AML-193 (cell line): Measurements from ENCODE around the gene HIPK2.

ENCODE experiments used
- DNase-seq, 2 experiments: peaks; one replicate each; lab custom pipeline; 2025; lab: John Stamatoyannopoulos, UW

HIPK2 gene

DNA sequence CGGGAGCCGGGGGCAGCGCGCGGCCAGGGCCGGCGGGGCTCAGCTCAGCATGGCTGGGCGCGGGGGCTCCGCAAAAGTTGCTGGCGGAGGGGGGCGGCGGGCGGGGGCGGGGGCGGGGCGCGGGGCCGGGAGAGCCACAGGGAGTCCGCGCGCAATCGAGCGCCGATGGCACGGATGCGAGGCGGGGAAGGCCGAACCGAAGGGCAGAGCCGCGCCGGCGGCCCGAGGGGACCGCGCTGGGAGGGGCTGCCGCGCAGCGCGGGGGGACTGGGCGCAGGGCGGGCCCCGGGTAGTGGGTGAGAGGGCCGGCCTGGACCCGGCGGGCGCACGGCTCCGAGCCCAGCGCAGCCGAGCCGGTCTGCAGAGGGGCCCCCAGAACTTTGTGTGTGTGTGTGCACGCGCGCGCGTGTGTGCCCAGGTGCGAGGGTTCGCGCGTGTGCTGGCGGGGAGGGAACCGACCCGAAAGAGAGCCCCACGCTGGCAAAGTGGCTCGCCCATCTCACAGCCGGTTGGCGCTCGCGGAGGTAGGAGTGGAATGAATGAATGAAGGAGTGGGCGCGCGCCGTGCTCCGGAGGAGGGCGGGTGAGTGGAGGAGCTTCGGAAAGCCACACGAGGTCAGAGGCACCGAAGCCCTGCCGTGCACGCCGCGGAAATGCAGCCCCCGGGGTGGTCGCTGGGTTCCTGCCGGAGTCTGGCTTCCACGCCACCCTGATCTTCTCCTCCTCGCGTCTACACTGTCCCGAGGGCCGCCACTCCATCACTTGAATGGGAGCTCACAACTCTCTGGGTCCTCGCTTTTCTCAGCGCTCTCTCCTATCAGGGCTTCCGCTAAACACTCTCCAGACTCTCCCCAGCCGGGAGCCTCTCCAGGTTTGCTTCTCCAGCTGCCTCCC, at the start of gene HIPK2:
TSS of gene HIPK2 (minus strand) at position 51 of the 894 bp plus-strand sequence. CDS start 375 bp downstream, outside the sequence.
- DNase-seq: peak; percentile 37 to 43

DNA sequence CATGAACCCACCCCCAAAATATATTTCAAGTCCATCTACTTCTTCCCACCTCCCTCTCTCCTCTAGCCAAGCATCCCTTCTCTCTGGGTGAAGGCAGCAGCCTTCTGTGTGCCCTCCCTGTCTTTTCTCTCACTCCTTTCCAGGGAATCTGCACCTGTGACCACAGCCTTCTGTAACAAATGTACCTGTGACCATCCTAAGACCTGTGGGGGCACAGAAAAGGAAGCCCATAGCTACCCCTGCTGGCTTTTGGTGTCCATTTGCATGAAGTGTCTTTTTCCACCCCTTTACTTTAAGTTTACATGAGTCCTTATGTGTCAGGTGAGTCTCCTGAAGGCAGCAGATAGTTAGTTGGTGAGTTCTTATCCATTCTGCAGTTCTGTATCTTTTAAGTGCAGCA, 49.2 kb upstream of the HIPK2 start:
- no peak for DNase-seq

DNA sequence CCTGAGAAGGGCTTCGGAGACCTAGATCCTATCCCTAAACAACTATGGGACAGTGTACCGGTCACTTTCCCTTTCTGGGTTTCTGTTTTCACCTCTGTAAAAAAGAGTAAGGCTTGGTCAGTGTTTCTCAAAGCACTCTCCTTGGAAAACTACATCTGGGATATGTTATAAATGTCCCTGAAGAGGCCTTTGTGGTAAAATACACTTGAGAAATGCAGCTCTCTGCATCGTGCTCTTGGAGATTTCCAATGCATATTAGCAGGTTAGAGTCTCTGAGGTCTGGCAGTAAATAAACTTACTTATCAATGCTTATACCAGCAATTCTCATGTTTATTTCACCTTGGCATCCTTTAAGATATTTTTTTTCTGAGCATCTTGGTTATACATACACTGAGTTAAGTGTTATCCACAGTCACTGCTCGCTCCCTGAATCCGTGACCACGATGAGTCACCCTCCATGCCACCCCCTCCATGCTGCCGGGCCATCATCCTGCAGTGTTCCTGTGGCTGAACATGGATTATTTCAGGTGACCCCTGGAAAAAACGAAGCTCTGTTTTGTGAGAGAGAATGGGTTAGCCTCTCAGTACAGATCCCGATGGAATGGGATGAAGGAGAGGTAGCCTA, 48.0 kb upstream of the HIPK2 start:
- DNase-seq: no peak

DNA sequence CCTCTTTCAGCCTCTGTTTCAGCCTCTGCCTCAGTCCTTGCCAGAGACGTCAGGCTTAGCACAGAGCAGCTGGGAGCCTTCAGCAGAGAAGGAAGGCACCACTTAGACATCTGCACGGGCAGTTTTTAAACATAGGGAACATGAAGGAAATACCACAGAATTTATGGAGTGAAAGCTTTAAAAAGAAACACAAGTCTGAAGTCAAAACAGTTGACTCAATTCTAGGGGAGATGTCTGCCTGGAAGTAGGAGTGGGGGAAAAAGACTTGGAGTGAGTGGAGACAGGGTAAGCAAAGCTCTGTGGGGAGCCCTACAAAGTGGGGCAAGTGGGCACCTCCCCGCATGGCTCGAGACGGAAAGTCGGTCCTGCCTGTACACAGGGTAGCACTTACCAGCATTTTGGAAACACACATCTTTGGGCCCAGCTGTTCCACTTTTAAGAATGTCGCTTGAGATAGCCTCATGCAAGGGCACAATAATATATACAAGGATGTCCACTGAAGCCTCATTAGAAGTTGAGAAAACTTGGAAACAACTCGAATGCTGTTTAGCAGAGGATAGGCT, 46.2 kb upstream of the HIPK2 start:
- DNase-seq: no peak

DNA sequence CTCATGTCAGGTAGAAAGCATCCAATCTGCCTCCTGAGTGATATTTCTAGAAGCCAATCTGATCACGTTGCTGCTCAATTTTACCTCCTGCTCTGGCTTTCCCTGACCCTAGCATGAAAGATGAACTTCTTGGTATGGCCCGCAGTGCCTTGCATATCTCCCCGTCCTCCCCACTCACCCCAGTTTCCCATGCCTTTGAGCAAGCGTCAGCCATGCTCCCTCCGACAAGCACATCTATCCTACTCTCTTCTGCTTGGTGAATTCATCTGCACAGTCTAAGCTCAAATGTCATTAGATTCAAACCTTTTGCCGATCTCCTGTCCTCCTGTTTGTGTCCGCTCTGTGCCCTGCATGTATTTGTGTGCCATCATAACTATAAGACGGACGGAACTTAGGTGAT, 45.1 kb upstream of the HIPK2 start:
- no peak for DNase-seq

DNA sequence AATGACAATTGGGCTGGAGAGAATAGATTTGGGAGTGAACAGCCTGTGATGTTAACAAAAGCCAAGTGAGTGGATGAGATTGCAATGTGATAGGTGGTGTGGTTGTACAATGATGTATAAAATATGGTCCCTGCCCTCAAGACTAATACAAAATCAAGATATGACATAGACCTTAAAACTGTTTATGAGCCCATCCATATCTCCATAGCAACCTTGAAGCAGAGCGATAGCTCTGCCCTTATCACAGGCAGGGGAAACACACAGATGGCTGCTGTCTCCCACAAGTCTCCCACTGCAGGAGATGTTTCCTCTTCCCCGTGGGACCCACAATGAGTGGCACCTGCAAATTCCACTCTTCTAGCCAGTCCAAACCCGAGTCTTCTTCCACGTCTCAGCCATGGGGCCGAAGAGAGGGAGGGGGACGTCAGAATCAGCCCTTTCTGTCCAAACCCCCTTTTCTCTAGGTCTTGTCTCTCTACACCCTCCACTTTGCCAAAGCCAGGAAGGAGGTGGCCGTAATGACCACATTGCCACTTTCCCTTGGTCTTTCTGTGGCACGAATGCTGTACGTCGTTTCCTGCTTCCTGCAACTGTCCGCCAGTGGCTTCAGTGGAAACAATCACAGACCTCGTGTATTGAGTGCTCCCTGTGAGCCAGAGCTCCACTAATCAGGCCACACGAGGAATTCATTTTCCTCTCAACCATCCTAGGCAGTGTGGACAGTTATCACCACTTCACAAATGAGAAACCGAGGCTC, 43.7 kb upstream of the HIPK2 start:
- no peak for DNase-seq

DNA sequence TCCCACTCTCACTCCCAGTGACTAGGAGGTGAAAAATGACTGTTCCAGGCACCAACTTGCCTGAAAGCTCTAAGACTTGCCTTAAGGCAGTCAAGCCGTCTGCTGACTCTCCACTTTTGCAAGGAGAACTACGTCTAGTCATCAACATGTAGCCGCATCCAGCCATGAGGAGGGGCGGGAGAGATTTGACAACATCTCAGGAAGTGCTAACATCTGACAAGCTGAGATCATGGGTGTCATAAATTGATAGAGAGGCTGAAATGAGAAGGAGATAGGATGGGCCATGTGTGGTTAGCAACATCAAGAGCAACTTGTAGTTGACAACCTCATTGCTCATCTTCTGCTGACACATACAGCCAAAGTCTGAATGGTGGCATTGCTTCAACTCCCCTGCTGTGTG, 42.3 kb upstream of the HIPK2 start:
- no peak for DNase-seq

DNA sequence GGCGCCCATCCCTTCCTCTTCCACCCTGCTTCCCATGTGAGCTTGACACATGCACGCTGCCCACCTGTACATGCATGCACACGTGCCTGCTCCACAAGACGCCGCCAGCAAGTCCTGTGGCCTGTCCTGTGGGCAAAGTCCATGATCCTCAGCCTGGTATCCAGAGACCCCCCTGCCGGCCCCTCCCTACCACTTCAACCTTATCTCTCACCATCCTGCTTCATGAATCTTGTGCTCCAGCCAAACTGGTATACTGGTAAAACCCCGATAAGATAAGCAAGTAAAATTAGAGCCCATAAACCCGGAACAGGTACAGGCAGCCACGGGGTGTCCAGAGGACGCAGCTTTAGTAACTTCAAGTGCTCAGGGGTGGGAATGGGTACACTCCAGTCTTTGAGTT, 39.5 kb upstream of the HIPK2 start:
- no peak for DNase-seq

DNA sequence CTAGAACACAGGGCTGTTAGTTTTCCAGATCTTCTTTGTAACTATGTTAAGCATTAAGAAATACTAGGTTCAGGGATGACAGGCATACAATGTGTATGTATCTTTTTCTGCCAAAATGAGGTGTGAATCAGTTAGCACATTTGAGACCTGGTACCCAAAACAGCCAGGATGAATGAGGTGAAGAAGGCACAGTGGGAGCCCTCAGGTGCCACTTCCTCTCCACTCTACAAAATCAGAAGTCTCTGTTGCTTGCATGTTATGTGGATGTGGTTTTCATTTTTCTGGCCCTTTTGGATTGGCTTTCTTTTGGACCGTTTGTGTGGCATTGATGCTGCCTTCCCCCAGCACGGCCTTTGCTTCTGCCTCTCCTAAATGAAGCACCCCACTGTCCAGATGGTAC, 35.9 kb upstream of the HIPK2 start:
- no peak for DNase-seq

DNA sequence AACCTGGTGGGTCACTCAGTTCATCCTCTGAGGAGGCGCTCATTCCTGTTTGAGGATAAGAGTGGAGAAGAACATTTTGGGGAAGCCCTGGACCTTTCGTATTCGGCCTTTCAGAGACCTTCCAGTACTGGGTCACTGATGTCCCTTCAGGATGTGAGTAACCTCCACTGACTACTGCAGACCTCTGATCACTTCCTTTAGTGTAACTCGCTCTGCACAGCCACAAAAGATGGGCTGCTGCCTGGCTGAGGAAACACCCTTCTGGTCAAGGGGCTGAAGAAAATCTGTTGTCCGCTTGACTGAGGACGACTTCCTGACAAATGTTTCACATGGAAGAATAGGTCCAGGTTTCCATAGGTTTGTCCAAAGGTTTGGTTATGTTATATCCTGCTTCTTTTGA, 35.4 kb upstream of the HIPK2 start:
- DNase-seq: no peak

DNA sequence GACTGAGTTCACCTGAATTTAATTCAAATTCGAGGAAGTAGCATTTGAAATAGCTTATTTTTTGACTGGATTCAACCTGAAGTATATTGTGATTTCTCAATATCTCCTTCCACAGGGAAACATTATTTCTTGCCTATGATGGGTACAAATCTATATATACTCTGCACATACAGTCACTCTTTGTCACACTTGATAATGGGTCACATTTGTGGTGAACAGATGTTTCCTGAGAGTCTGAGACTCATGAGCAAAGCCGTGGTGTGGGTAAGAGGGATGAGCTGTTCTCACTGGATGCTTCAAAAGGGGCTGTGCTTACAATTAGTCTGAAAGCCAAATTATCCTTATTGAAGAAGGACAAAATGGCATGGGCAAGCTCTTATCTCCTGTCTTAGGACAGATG, 33.3 kb upstream of the HIPK2 start:
- DNase-seq: no peak

DNA sequence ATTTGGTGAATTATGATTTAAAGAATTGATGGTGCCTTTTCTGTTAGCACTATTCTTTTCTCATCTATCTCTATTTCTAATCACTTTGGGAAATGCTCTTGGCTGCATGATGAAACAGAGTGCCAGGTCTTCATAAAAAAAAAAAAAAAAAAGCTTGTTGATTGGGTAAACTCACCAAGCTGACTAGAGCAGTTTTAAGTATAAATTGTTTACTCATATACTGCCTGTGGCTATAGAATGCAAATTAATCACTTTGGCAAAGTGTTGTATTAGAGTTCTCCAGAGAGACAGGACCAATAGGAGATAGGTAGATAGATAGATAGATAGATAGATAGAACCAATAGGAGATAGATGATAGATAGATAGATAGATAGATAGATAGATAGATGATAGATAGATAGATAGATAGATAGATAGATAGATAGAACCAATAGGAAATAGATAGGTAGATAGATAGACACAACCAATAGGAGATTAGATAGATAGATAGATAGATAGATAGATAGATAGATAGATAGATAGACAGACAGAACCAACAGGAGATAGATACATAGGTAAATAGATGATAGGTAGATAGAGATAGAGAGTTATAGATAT, 31.1 kb upstream of the HIPK2 start:
- DNase-seq: no peak

DNA sequence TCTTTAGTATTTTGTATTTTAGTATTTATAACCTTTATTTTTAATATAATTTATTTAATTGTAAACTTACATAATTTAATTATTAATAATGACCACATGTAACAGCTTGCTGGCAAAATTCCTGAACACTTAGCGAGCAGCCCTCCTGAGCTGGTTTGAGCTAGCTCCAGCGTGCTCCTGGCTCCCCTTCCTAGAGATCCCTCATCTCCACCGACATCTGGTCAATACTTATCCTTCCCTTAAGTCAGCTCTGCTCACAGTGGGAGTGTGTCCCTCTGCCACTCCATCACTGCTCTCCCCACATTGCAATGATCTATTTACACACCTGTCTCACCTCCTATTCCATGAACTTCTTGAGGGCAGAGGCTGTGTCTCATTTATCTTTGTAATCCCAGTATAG, 30.6 kb upstream of the HIPK2 start:
- no peak for DNase-seq

DNA sequence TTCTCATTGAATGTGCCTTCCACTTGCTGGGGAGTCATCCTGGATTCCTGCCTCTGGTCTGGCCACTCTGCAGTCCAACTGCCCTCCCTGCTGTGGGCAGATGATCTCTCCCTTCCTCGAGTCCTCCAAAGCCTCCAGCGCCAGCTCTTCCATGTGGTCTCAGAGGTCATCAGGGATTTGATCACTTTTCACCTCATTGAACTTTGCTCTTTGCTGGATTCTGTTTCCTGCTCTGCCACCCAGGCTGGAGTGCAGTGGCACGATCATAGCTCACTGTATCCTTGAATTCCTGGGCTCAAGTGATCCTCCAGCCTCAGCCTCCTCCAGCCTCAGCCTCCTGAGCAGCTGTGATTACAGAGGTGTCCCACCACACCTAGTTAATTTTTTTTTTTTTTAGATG, 29.2 kb upstream of the HIPK2 start:
- DNase-seq: no peak

DNA sequence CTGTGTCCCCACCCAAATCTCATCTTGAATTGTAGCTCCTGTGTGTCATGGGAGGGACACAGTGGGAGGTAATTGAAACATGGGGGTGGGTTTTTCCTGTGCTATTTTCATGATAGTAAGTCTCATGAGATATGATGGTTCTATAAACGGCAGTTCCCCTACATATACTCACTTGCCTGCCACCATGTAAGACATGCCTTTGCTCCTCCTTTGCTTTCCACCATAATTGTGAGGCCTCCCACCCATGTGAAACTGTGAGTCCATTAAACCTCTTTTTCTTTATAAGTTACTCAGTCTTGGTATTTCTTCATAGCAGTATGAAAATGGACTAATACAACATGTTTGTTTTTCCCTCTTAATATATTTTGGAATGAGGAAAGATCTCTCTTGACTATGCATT, 26.8 kb upstream of the HIPK2 start:
- no peak for DNase-seq

DNA sequence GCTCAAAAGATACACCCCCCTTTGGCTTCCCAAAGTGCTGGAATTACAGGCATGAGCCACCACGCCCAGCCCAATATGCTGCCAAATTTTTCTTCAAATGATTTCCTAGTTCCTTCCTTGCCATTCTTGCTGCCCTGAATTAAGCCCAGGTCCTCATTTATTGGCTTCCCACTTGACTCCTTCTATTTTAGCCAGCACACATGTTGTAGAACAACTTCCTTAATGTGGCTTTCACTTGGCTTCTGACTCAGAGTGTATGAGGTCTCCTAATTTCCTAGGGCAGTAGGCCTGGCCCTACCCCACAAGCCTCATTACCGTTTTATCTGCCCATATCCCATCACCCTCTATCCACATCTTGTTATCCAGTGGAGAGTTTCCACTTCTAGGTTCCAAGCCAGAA, 21.8 kb upstream of the HIPK2 start:
- DNase-seq: peak; percentile 57 to 71

DNA sequence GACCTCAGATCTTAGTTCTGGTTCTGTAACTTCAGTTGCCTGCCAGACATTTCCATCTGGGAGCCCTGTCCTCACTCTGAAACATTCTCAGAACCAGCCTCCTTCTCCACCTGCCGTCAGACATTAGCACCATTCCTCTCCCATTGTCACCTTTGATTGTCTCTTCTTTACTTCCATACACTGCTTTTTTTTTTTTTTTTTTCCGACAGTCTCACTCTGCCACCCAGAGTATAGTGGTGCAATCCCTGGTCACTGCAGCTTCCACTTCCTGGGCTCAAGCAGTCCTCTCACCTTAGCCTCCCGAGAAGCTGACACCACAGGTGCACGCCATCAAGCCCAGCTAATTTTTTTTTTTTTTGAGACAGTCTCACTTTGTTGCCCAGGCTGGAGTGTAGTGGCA, 21.1 kb upstream of the HIPK2 start:
- DNase-seq: no peak

DNA sequence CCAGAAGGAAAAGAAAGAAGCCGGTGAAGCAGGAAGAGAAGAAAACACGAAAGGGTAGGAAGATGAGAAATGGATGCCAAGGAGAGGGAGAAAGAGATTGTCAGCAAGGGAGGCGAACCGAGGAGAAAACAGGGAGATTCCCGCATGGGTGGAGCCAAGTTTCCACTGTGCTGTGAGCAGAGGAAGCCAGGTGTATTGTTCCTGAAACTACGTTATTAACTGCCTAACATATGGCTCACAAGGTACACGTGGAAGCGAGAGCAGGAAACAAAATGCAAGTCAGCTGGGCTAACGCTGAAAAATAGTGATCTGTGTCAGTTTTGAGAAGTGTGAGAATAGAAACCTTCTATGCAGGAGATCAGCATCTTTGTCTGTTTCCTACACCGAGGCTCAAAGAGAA, 20.4 kb upstream of the HIPK2 start:
- DNase-seq: no peak

DNA sequence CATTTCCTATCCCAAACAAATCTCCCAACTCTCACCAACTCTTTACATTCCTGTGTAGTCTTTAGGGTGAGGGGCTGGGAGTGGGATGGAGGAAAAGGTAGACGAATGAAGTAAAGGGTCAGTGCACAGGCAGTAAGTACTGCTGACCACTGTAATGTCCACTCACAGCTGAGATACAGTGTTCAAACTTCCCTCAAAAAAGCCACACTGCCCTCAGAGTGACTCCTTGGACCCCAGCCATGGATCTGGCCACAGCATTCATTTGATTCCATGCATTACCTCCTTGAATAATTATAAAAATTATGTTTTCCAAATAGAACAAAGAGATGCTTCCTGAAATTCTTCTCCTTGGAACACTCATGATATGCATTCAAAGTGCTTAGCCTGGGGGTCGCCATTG, 19.8 kb upstream of the HIPK2 start:
- no peak for DNase-seq

DNA sequence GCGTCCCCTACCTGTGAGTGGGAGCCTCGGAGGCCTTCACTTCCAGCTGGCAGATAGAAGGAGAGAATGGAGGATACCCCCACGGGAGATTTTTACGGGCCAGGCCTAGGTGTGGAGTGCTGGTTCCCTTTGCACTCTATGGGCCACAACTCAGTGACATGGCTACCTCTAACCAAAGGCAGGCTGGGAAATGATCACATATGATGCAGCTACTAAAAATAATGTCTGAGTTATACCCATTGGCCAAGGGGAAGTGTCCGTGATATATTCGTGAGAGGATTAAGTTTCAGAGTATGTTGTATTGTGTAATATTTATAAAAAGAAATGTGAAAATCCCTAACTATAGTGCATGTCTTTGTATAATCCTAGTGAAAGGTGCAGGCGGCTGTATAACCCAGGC, 13.5 kb upstream of the HIPK2 start:
- DNase-seq: no peak

DNA sequence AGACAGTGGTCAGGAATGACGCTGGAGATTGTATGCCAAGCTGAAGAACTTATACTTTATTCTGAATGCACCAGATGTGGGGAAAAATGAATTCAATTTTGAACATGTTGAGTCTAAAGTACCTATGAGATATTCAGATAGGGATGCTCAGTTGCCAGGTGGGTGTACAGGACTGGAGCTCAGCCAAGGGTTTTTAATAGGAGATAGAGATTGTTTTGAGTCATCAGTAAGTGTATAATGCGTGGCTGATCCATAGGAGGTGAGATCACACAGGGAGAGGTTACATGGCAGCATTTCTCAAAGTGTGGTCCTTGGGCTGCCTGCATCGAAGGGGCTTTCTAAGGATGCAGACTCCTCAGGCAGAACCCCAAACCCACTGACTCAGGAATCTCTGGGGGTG, 6.8 kb upstream of the HIPK2 start:
- DNase-seq: no peak
